GM21381 (cell line): Measurements from ENCODE around the gene SEMA6C.
"Not testable (repeated sequence)": the region's sequence is repeated elsewhere in the genome, so short reads cannot be mapped to it uniquely, and the experiment has no call there.

ENCODE experiments used
- ATAC-seq: cut with Tn5 transposase; IDR thresholded peaks from one replicate; pipeline ENCODE4 v1.9.1; 2021; ENCODE audit warnings: mild to moderate bottlenecking, moderate library complexity; ENCODE audit not compliant: unreplicated experiment

The SEMA6C gene

GRCh38 chr1:151130987-151131586 lies 15.3 kb downstream of the SEMA6C start:
- ATAC-seq, result no peak

- ATAC-seq, result no peak
These were observed 17.6 kb downstream of the SEMA6C start for GRCh38 chr1:151128800-151129199.

- ATAC-seq, result no peak
These were observed 21.5 kb downstream of the SEMA6C start for GRCh38 chr1:151124763-151125403.

- ATAC-seq, result no peak
These were observed 32.6 kb downstream of the SEMA6C start for GRCh38 chr1:151113877-151114276.

GRCh38 chr1:151108331-151108730 lies 38.1 kb downstream of the SEMA6C start:
- ATAC-seq, result no peak

- ATAC-seq, result no peak
These were observed 39.5 kb downstream of the SEMA6C start for GRCh38 chr1:151106894-151107293.

- ATAC-seq, result no peak
These were observed 41.8 kb downstream of the SEMA6C start for GRCh38 chr1:151104630-151105029.

GRCh38 chr1:151098126-151098525 lies 48.3 kb downstream of the SEMA6C start:
- ATAC-seq, result no peak

GRCh38 chr1:151097426-151097825 lies 49.0 kb downstream of the SEMA6C start:
- not testable (repeated sequence) for ATAC-seq

GRCh38 chr1:151085953-151086559 lies 60.4 kb downstream of the SEMA6C start:
- ATAC-seq, result no peak
